ENCODE data around the gene SSBP2.

- TF ChIP-seq EP300 (IDR thresholded peaks at IDR 0.05) (no peak), CTCF (IDR thresholded peaks at IDR 0.05) (no peak), POLR2A (IDR thresholded peaks at IDR 0.05) (no peak), POLR2AphosphoS5 (IDR thresholded peaks at IDR 0.05) (no peak)
Measured at GRCh38 chr5:81718300-81718699, 32.6 kb downstream of the SSBP2 start.
